Effector memory CD8-positive, alpha-beta T cell (primary cell): Measurements from ENCODE around the gene TAF7L.

ENCODE experiments used
- ATAC-seq: fragments of 150-1000 bp; cut with Tn5 transposase; replicated peaks from 2 replicates; pipeline ENCODE4 v1.10.0; 2021; ENCODE audit warnings: mild to moderate bottlenecking, moderate library complexity
- DNase-seq, 3 experiments: peaks; one replicate each; pipeline ENCODE4 v3.0.0; 2021
- H3K27ac Mint-ChIP-seq, 2 donors: one replicate each; pipeline ENCODE4 v1.8.0; 2022; ENCODE audit warnings: mild to moderate bottlenecking in 2 of 2, mixed read lengths in 2 of 2, moderate library complexity in 2 of 2
- H3K27me3 Mint-ChIP-seq, 2 donors: one replicate each; pipeline ENCODE4 v1.8.0; 2022; ENCODE audit warnings: mixed read lengths in 2 of 2
- H3K36me3 Mint-ChIP-seq: one replicate; pipeline ENCODE4 v1.8.0; 2022; ENCODE audit warnings: mild to moderate bottlenecking, moderate library complexity, mixed read lengths; ENCODE audit not compliant: insufficient read depth
- H3K4me1 Mint-ChIP-seq, 2 donors: one replicate each; pipeline ENCODE4 v1.8.0; 2022; ENCODE audit warnings: low read depth in 2 of 2, mixed read lengths in 2 of 2
- H3K4me3 Mint-ChIP-seq, 2 donors: one replicate each; pipeline ENCODE4 v1.8.0; 2022; ENCODE audit warnings: mild to moderate bottlenecking in 2 of 2, mixed read lengths in 2 of 2, moderate library complexity in 2 of 2
- H3K9me3 Mint-ChIP-seq, 2 donors: one replicate each; pipeline ENCODE4 v1.8.0; 2022; ENCODE audit warnings: mixed read lengths in 2 of 2

TAF7L gene

GRCh38 chrX:101257448-101258258 lies 33.5 kb downstream of the TAF7L start:
- no peak overlapping the region for H3K27ac Mint-ChIP-seq
- no peaks in the 10 kb centered on the region for H3K36me3 Mint-ChIP-seq
- ATAC-seq (no peak), DNase-seq (no peak)
- no peaks in the 10 kb centered on the region for H3K9me3 Mint-ChIP-seq
- H3K4me1 Mint-ChIP-seq: no peaks in the 10 kb centered on the region
- no peak overlapping the region for H3K4me3 Mint-ChIP-seq
- no peaks in the 10 kb centered on the region for H3K27me3 Mint-ChIP-seq

DNA sequence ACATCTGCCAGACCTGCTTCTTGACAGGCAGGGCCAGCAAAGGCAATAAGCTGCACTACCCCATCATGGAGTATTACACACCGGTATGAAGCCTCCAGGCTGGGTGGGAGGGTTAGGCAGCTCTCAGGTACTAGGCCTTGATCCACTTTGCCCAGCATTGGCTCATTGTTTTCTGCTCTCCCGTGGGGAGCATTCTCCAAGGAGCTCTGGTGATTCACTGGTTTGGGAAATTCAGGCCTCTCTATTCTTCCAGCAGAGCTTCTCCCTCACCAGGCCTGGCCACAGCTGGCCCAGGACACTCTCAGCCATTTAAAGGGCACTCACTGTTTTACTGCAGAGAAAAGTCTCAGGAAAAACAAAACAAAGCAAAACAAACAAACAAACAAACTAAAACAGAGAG lies 38.5 kb downstream of the TAF7L start:
- no peak overlapping the region for H3K27ac Mint-ChIP-seq
- ATAC-seq (no peak), DNase-seq (no peak)
- no peaks in the 10 kb centered on the region for H3K4me1 Mint-ChIP-seq
- H3K27me3 Mint-ChIP-seq: no peaks in the 10 kb centered on the region
- no peaks in the 10 kb centered on the region for H3K9me3 Mint-ChIP-seq
- H3K4me3 Mint-ChIP-seq: no peak overlapping the region
- no peaks in the 10 kb centered on the region for H3K36me3 Mint-ChIP-seq

DNA sequence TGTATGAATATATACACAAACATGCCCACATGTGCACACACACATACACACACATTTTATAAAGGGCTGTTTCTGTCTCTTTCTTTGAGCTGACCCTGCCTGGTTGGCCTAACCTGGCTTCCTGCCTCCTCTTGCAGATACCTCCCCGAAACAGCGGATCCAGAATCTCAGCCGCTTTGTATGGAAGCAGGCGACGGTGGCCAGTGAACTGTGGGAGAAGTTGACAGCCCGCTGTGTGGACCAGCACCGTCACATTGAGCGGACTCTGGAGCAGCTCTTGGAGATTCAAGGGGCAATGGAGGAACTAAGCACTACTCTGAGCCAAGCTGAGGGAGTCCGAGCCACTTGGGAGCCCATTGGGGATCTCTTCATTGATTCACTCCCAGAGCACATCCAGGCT lies 49.6 kb downstream of the TAF7L start:
- Mint-ChIP-seq H3K27me3 (no peaks in the 10 kb centered on the region), H3K36me3 (no peaks in the 10 kb centered on the region), H3K4me3 (no peak overlapping the region), H3K4me1 (no peaks in the 10 kb centered on the region), H3K27ac (no peak overlapping the region), H3K9me3 (no peaks in the 10 kb centered on the region)
- DNase-seq: no peak
- ATAC-seq: no peak

- no peak overlapping the region for H3K27ac Mint-ChIP-seq
- no peak for ATAC-seq
- DNase-seq: no peak
- no peaks in the 10 kb centered on the region for H3K36me3 Mint-ChIP-seq
- H3K4me3 Mint-ChIP-seq: no peak overlapping the region
- H3K27me3 Mint-ChIP-seq: no peaks in the 10 kb centered on the region
- H3K9me3 Mint-ChIP-seq: no peaks in the 10 kb centered on the region
- H3K4me1 Mint-ChIP-seq: no peaks in the 10 kb centered on the region
Measured at GRCh38 chrX:101237041-101237440, 54.1 kb downstream of the TAF7L start.

DNA sequence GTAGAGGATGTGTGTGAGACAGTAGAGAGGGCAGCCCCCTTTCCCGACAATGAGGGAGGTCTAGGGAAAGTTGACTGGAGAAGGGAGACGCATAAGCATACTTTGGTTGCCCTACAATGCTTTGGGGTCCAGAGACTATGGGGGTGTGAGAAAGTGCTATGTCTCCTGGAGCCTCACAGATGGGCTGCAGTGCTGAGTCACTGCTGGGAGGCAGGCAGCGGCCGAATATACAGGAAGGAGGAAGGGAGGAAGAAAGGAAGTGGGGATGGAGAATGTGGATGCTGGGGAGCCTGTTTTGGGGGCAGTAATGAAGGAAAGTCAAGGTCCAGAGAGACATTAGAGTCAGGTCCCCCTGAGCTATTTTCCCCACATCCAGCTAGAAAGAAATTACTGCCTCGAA lies 58.8 kb downstream of the TAF7L start:
- DNase-seq (no peak), ATAC-seq (no peak)
- Mint-ChIP-seq H3K36me3 (no peaks in the 10 kb centered on the region), H3K4me1 (no peaks in the 10 kb centered on the region), H3K9me3 (no peaks in the 10 kb centered on the region), H3K4me3 (no peak overlapping the region), H3K27ac (no peak overlapping the region), H3K27me3 (no peaks in the 10 kb centered on the region)

DNA sequence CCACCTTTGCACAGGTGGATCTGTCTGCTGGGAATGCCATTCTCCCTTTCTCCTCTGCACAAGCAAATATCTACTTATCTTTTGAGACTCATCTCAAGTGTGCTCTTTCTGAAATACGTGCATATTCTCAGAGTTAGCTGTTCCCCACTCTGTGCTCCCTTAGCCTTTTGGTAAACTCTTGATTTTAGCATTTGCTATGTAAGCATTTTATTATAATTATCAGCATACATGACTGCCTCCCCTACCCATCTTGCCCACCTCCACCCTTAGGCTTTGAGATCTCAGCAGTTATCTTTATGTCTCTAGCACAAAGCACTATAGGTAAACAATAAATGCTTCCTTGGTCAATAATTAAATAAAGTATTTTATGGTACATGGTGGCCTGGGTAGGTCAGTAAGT lies 60.1 kb downstream of the TAF7L start:
- H3K4me1 Mint-ChIP-seq: no peaks in the 10 kb centered on the region

GRCh38 chrX:101230636-101231035 lies 60.5 kb downstream of the TAF7L start:
- Mint-ChIP-seq H3K4me3 (no peak overlapping the region), H3K4me1 (no peaks in the 10 kb centered on the region), H3K9me3 (no peaks in the 10 kb centered on the region), H3K36me3 (no peaks in the 10 kb centered on the region), H3K27ac (no peak overlapping the region), H3K27me3 (no peaks in the 10 kb centered on the region)
- no peak for ATAC-seq
- DNase-seq: no peak

More for the DNA sequence above, 60.1 kb downstream of the TAF7L start:
- DNase-seq: no peak
- no peaks in the 10 kb centered on the region for H3K36me3 Mint-ChIP-seq
- H3K4me3 Mint-ChIP-seq: no peak overlapping the region
- H3K9me3 Mint-ChIP-seq: no peaks in the 10 kb centered on the region
- no peak for ATAC-seq
- no peak overlapping the region for H3K27ac Mint-ChIP-seq
- H3K27me3 Mint-ChIP-seq: no peaks in the 10 kb centered on the region

DNA sequence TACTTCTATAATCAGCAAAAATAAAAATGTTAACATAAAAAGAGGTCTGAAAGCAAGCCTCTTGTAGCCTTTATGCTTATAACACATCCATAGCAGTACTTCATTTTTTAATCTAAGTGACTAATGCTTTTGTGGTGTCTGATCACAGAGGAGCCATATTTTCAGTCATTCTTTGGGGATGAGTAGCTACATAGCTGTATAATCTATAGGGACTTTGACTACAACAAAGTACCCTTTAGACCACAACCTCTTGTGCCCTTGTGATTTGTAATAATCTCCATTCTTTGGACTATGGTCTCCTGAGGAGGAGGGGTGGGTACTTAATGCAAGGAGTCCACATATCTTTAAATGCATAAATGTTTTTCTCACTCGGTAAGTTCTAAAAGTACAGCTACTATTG lies 62.0 kb downstream of the TAF7L start:
- no peaks in the 10 kb centered on the region for H3K36me3 Mint-ChIP-seq
- no peaks in the 10 kb centered on the region for H3K9me3 Mint-ChIP-seq
- H3K4me3 Mint-ChIP-seq: no peak overlapping the region
- H3K4me1 Mint-ChIP-seq: no peaks in the 10 kb centered on the region
- no peak for DNase-seq
- no peaks in the 10 kb centered on the region for H3K27me3 Mint-ChIP-seq
- no peak for ATAC-seq
- H3K27ac Mint-ChIP-seq: no peak overlapping the region

DNA sequence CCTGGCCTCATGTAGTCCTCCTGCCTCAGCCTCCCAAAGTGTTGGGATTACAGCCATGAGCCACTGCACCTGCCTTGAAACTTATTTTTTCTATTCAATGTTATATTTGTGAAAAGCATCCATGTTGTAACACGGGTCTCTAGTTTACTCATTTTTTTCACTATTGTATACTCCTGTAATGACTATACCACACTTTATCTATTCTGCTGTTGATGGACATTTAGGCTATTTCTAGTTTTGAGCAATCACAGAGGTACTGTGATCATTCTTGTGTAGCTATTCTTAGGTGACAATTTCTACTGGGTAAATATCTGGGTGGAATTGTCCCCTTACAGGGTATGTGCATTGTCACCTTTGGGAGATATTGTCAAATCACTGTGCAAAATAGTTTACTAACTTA lies 67.9 kb downstream of the TAF7L start:
- no peaks in the 10 kb centered on the region for H3K27me3 Mint-ChIP-seq
- H3K4me3 Mint-ChIP-seq: no peak overlapping the region
- DNase-seq (no peak), ATAC-seq (no peak)
- no peaks in the 10 kb centered on the region for H3K36me3 Mint-ChIP-seq
- H3K4me1 Mint-ChIP-seq: no peaks in the 10 kb centered on the region
- no peak overlapping the region for H3K27ac Mint-ChIP-seq
- H3K9me3 Mint-ChIP-seq: no peaks in the 10 kb centered on the region

DNA sequence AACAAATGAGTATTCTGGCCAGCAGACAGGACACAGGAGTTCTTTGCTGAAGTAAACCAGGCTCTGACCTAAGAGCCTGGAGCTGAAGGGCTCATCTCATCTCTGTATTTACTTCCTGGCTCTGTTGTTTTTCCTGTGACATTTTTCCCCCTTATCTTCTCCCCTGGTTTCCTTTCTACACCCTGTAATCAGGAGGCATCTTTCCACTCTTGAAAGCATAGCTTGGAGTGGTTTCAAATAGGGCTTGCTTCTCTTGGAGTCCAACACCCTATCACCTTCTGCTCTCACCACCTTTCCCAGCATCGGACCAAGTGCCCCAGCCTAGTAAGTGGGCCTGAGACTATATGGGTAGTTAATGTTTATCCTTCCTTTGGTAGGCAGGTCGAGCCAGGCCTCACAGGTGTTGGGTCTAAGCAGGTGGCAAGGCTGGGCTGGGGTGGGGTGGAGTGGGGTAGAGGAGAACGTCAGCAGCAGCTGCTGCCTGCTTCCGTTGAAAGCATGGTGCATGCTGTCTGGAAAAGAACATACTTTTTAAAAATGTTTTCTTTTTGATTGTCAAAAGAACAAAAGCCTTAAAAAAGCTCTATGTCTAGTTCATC lies 70.4 kb downstream of the TAF7L start:
- ATAC-seq: no peak
- Mint-ChIP-seq H3K36me3 (no peaks in the 10 kb centered on the region), H3K4me1 (no peaks in the 10 kb centered on the region), H3K9me3 (no peaks in the 10 kb centered on the region), H3K27ac (no peak overlapping the region), H3K4me3 (no peak overlapping the region), H3K27me3 (no peaks in the 10 kb centered on the region)
- DNase-seq: no peak

GRCh38 chrX:101219864-101220346 lies 71.2 kb downstream of the TAF7L start:
- Mint-ChIP-seq H3K27me3 (no peaks in the 10 kb centered on the region), H3K36me3 (no peaks in the 10 kb centered on the region), H3K4me3 (no peak overlapping the region), H3K27ac (no peak overlapping the region), H3K4me1 (no peaks in the 10 kb centered on the region), H3K9me3 (no peaks in the 10 kb centered on the region)
- no peak for ATAC-seq
- DNase-seq: no peak

GRCh38 chrX:101219116-101219863 lies 71.8 kb downstream of the TAF7L start, which contains the start of gene DRP2:
TSS of gene DRP2 (plus strand) at chrX:101219786. CDS start at chrX:101231648, 11,862 bp downstream.
- Mint-ChIP-seq H3K4me1 (no peaks in the 10 kb centered on the region), H3K27ac (no peak within 1 kb of the TSS), H3K36me3 (no peaks in the 10 kb centered on the region), H3K9me3 (no peaks in the 10 kb centered on the region), H3K27me3 (no peaks in the 10 kb centered on the region), H3K4me3 (no peak within 1 kb of the TSS)
- ATAC-seq (no peak), DNase-seq (no peak)
